NOMO-1 treated with DMSO at 0.1 percent for 48 hours (cell line): ENCODE measurements around the gene GPBAR1.
"Not testable (repeated sequence)": the region's sequence is repeated elsewhere in the genome, so short reads cannot be mapped to it uniquely, and the experiment has no call there.

Experiments used
- DNase-seq: peaks from one replicate; lab custom pipeline; 2025; ENCODE audit not compliant: unreplicated experiment; lab: John Stamatoyannopoulos, UW

Gene GPBAR1

GRCh38 chr2:218306184-218306920 is 45.5 kb downstream of the GPBAR1 start:
- DNase-seq = no peak

- no peak for DNase-seq
Measured at GRCh38 chr2:218307415-218308090, 46.7 kb downstream of the GPBAR1 start.

DNA sequence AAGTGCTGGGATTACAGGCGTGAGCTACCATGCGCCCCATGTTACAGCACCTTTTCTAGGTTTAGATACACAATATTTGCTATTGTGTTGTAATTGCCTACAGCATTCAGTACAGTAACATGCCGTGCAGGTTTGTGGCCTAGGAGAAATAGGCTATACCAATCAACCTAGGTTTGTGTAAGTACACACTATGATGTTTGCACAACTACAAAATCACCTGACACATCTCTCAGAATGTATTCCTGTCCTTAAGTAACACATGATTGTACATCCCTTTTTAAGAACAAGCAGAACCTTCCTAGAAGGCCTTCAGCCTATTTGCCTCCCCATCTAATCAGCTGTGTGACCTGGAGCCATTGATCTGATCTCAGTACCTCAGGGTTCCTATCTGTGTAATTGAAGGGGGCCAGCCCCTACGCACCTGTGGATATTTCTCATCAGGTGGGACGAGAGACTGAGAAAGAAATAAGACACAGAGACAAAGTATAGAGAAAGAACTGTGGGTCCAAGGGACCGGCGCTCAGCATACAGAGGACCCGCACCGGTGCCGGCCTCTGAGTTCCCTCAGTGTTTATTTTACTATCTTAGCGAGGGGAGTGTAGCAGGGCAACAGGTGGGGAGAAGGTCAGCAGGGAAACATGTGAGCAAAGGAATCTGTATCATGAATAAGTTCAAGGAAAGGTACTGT is 50.2 kb downstream of the GPBAR1 start:
- DNase-seq = no peak

DNA sequence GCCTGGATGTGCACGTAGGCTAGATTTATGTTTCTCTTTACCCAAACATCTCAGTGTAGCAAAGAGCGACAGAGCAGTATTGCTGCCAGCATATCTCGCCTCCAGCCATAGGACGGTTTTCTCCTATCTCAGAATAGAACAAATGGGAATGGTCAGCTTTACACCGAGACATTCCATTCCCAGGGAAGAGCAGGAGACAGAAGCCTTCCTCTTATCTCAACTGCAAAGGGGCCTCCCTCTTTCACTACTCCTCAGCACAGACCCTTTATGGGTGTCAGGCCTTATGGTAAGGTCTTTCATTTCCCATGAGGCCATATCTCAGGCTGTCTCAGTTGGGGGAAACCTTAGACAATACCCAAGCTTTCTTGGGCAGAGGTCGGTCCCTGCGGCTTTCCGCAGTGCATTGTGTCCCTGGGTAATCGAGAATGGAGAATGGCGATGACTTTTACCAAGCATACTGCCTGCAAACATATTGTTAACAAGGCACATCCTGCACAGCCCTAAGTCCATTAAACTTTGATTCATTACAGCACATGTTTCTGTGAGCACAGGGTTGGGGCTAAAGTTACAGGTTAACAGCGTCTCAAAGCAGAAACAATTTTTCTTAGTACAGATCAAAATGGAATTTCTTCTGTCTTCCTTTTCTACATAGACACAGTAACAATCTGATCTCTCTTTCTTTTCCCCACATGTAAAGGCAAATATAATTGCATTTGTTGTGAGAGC is 50.9 kb downstream of the GPBAR1 start:
- not testable (repeated sequence) for DNase-seq

DNA sequence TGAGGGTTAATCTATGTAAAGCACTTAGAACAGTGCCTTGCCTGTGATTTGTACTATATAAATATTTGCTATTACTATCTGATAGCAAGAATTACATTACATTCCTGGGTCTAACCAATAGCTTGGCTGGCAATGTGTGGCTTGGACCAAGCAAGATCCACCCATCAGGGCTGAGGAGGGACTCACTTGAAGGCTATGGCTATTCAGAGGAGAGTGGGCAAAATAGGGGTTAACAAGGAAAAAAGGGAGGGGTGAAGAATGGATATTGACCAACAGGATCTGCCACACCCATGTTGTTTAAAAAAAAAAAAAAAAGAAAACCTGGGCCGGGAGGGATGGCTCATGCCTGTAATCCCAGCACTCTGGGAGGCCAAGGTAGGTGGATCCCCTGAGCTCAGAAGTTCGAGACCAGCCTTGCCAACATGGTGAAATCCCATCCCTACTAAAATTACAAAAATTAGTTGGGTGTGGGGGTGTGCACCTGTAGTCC is 51.5 kb downstream of the GPBAR1 start:
- DNase-seq = no peak

GRCh38 chr2:218313356-218313755 is 52.5 kb downstream of the GPBAR1 start:
- no peak for DNase-seq
